GM21423 (cell line): ENCODE data around the gene C1S.

Source experiments
- ATAC-seq: cut with Tn5 transposase; IDR thresholded peaks from one replicate; pipeline ENCODE4 v1.9.1; 2021; ENCODE audit warnings: mild to moderate bottlenecking, moderate library complexity; ENCODE audit not compliant: unreplicated experiment

The C1S gene

DNA sequence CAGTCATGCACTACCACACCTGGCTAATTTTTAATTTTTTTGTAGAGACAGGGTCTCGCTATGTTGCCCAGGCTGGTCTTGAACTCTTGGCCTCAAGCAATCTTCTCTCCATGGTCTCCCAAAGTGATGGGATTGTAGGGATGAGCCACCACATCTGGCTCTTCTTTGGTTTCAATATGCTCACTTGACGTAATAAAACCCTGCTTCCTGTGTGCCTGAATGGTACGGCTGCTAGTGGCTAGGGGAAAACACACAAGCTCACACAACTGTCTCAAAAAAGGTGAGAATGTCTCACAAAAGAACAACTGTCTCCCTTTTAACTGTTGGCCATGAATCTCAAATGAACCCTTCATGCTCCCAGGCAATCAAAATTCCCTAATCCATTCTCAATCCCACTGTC lies 15.0 kb downstream of the C1S start:
- ATAC-seq, result no peak

DNA sequence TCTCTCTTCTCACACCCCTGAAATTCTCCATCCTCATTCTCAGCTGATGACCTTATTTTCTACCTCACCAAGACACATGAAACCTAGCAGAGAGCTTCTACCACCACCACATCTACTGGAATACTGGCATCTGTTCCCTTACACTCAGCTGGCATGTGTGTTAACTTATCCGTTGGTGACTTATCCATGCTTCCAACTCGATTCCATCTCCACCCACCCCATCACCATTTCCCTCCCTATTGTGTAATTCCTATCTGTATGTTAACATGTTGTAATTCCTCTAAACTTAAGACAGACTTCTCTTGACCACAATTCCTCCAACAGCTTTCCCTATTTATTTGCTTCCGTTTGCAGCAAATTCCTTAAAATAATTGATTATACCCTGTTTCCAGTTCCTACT lies 15.4 kb downstream of the C1S start:
- ATAC-seq, result no peak

DNA sequence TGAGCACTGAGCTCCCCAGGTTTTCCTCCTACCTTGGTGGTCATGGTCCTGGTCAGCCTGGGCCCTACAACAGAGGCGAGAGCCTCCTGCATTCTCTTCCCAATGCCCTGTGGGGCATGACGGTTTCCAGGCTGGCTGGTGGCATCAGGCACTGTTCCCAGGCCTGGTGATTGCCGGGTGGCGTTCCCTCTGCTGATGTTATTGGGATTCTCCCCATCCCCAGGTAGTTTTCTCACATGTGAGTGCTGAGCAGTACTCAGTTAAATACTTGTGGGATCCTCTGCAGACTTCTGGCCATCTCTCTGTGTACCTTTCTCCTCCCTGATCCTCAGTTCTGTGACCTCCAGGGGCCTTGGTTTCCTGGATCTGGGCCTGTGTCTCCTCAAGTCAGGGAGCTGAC lies 16.0 kb downstream of the C1S start:
- no peak for ATAC-seq

DNA sequence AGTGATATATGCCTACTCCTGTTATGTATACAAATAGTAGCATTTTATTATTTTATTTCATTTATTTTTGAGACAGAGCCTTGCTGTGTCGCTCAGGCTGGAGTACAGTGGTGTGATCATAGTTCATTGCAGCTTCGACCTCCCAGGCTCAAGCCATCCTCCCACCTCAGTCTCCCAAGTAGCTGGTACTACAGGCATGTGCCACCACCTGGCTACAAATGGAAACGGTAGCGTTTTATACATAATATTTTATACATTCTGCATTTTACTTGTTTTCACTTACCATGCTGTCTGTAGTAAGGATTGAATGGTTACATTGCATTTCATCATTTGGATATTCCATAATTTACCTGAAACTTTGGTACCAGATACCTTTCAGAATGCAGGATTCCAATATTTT lies 17.6 kb downstream of the C1S start:
- ATAC-seq, result no peak

DNA sequence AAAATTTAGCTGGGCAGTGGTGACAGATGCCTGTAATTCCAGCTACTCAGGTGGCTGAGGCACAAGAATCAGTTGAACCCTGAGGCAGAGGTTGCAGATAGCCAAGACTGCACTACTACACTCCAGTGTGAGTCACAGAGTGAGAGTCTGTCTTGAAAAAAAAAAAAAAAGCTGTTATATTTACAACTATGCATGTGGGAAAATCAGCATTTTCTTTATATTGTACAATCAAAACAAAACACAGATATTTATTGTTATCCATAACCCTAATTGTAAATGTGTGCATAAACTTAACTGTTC lies 19.3 kb downstream of the C1S start:
- ATAC-seq, result no peak

DNA sequence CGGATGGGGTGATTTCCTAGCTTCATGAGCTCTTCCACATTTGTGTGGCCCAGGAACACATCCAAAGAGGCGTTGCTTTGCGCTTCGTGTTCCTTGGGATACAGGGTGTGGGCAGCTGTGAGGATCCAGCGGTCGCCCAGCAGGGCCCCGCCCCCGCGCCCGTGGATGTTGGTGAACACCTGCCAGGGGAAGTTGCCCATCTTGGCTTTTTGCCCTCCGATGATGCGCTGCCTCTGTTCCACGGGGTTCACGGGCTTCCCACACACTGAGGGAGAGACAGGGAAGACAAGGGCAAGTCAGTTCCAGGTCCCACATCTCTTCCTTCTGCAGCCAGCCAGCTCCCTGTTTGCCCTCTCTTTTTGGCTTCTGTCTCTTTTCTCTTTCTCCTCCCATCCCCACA lies 20.5 kb downstream of the C1S start:
- ATAC-seq, result no peak

DNA sequence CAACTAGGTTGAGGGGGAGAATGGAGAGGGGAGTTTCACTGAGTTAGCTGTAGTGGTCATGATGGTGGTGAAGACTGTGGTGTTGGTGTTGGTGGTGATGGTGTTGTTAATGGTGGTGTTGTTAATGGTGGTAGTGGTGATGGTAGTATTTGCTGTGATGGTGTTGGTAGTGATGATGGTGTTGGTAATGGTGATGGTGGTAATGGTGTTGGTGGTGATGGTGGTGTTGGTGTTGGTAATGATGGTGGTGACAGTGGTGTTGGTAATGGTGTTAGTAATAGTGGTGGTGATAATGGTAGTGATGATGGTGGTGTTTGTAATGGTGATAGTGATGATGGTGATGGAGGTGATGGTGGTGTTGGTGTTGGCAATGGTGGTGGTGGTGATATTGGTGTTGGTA lies 22.6 kb downstream of the C1S start:
- ATAC-seq, result no peak

DNA sequence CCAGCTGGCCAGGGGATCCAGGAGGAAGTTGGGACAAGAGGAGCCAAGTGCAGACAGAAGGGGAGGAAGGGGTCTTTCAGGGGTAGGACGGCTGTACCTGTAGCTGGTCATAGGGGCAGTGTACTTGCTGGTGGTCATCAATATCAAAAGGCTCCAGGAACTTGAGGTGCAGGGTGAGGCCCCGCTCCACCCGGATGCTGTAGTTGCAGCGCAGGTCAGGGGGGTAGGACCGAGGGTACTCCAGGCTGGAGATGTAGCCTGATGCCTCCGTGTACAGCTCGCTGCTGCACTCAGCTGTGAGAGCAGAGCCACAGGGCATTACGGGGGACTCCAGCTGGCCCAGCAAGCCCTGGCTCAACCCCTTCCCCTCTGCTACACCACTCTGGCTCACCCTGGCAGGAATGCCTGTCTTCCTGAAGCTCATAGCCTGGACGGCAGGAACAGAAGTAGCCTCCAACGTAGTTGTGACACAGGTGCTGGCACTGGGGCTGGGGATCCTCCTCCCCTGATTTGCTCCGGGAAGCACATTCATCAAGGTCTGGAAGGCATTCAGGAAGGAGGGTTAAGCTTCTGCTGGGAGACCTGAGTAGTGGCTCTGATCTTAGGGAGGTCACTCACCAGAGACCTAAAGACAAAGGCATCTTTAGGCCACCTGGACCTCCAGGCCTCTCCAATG lies 28.8 kb downstream of the C1S start:
- ATAC-seq, result no peak

DNA sequence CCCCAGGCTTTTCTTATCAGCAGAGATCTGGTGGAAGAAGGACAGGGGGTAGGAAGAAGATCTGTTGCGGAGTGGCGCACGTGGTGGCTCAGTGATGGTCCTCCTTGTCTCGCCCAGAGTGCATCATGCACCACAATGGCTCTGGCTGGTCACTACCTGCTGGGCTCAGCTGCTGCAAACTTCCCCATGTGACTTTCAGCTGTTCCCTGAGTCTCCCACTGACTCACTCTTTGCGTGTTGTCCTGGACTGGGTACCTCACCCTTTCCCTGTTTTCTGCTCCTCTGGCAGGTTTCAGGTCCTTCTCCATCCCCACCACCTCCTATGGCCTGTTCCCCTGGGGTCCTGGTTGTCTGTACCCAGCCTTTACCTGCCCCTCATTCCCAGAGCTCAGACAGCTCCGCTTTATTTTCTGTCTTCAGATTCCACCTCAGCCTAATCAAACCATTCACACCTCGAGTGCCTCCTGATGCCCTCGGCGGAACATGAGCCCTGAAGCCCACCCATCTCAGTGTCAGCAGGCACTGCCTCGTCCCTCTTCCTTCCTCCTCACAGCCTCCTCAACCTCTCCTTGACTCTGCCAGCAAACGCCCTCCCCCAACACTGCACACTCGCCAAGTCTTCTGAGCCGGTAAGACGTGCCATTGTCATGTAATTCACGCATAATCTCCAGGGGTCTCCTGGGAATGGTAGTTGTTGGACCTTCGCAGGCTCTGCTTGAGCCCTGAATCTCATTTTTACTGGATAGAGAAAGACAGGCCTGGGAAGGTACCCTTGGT lies 29.9 kb downstream of the C1S start:
- ATAC-seq, result no peak

DNA sequence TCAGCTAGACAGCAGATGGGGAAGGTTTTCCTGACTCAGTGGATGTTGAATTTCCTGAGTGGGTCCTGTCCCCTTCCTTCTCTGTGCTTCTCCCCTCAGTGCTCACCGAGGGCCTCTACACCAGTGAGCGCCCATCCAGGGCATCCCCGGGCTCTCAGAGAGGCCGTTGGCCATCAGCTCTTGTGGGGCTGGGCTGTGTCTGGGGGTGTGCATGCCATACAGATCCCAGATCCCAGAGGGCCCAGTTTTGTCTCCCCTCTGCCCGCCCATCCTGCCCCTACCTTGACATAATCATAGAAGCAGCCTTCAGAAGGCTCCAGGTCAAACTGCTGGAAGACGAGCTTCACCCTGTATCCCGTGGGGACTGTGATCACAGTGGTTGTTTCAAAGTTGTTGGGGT lies 30.7 kb downstream of the C1S start:
- ATAC-seq, result no peak

DNA sequence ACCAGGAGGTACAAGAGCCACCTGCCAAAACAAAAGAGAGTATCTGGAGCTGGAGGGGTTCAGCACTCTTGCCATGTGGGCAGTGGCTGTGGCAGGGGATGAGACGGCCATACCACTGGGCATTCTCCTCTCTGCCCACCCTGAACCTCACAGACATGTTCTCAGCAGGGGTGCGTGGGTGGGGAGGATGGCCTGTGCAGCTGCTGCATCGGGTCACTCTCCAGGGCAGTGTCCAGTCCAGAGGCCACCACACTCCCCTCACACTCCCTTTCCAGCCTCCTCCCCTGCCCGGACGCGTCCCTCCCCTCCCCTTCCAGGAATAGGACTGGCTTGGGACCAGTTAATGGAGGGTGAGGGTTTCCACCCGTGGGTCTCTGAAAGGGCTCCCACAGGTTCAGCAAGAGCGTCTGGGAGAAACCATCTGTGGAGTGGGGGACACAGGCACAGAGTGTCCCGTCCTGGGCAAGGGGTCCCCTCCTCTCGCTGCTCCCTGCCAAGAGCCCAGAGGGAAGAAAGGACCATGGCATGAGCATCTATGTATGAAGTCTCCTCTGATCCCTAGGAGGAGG lies 31.2 kb downstream of the C1S start:
- ATAC-seq, result no peak

DNA sequence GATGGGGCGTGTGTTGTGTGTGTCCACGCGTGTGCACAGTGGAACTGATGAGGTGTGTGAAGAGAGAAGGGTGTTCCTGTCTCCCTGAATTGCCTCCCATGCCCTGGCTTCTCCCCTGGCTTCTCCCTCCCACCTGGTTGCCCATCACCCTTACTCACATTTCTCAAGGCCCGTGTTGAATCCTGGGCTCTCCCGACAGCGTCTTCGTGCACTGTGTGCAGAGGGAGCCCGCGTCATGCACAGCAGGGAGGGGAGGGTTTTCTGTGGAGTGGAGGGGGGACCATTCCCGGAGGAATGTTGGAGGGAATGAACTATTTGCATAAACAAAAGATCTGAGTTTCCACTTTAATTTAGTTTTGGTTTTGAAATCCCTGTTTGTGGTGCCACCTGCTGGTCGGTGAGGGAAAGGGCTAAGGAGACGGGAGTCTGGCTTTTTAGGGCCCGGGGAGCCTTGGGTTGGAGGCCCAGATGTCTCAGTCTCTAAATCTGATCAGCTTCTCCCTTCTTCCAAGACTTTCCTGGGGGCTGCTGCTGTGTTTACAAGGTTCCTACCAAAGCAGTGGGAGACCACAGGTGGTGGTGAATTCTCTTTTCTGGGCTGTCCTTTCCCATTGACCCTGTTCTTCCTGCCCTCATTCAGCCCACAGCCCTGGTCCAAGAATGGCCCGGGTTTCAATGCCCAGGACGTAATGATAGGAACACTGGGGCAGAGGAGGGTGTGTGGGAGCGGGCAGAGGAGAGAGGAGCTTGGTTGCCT lies 31.9 kb downstream of the C1S start, which contains the start of gene C1R:
C1R (minus strand) TSS at position 217 of the 757 bp plus-strand sequence; CDS start at position 160, 57 bp downstream.
- ATAC-seq, result no peak

DNA sequence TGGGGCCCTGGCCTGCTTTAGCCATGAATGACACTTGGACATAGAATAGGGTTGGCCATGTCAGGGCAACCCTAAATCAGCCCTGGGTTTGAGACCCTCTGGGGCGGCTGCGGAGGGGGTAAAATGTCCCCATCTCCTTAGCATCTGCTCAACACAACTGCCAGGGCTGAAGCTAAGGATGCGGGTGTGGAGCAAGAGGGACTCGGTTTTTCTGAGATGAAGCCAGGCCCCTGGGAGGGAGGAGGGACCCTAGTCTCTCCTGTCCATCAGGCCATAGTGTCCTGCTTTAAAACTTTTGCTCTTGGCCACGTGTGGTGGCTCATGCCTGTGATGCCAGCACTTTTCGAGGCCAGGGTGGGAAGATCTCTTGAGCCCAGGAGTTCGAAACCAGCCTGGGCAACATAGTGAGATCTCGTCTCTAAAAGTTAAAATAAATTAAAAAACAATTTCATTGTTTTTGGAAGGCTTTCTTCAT lies 32.5 kb downstream of the C1S start:
- no peak for ATAC-seq

DNA sequence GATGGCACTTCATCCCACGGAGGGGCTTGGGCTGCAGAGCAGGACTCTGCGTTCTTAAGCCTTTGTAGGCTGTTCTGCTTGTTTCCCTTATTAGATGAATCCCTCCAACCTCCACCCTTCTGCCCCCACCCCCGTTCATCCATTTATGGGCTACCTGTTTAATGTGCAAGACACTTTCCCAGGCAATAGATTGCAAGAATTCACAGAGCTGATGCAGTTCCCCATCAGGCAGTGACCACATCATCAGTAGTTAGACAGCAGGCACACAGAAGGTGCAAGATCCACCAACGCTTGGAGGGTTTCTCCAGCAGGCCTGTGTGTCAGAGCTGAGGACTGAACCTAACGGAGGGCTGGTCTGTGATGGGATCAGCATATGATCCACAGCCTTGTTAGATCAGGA lies 33.0 kb downstream of the C1S start:
- ATAC-seq, result no peak

DNA sequence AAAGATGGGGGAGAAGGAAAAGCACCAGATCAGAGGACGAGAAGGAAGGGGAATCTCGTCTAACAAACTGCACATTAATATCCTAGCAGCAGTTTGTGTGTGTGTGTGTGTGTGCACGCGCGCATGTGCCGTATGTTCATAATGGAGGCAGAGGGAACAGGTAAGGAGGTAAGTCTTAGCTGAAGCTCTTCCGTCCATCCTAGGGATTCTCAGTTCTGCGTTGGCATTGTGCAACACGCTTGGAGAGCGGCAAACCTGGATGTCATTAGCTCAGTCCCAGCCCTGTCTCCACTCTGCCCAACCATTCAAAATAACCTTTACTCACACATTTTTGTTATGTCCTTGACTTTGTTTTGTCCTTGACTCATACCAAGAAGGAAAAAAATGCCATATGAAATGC lies 33.4 kb downstream of the C1S start:
- no peak for ATAC-seq

DNA sequence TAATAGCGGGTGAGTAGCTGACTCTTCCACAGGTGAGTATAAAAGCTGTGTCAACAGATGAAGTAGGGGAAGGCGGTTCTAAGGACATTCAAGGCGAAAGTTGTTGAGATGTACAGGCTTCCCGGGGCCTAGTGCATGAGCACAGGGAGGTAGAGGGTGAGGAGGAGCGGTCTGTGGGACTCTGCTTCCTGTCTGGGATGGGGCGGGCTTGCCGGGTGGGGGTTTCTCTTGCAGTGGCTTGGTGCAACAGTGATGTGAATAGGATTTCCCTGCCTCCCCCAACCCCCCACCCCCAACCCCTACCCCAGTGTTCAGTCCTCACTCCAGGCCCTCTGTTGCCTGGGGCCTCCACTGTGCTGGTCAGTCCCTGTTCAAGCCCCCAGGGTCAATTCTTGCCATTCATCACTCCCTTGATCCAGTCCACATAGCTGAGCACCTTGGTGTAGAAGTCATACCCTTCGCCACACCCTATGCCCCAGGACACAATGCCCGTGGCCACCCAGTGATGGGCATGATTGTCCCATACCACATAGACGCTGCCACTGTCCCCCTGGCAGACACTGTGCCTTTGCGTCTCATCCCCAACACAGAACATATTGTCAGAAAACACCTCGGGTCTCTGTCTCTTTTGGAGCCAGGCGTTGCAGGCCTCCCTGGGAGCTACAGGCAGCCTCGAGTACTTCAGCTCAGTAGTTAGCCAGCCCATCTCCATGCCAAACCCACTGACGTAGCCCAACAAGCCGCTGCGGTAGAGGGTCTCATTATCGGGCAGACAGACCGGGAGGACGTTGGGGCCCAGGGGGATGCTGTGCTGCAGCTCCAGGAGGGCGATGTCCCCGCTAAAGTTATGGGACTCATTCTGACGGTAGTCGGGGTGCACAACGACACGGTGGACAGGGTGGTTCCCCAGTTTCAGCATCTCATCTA lies 35.8 kb downstream of the C1S start:
- no peak for ATAC-seq

DNA sequence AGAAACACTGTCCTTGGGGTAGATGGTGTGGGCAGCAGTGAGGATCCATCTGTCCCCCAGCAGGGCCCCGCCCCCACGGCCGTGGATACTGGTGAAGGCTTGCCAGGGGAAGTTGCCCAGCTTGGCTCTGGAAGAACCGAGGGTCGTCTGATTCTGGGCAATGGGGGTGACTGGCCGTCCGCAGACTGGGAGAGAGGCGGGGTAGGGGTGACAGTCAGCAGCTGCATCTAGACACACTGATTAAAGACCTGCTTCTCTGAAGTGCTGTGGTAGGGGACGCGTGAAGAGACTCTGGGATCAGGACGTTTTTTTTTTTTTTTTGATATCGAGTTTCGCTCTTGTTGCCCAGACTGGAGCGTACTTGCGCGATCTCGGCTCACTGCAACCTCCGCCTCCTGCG lies 36.5 kb downstream of the C1S start:
- no peak for ATAC-seq

DNA sequence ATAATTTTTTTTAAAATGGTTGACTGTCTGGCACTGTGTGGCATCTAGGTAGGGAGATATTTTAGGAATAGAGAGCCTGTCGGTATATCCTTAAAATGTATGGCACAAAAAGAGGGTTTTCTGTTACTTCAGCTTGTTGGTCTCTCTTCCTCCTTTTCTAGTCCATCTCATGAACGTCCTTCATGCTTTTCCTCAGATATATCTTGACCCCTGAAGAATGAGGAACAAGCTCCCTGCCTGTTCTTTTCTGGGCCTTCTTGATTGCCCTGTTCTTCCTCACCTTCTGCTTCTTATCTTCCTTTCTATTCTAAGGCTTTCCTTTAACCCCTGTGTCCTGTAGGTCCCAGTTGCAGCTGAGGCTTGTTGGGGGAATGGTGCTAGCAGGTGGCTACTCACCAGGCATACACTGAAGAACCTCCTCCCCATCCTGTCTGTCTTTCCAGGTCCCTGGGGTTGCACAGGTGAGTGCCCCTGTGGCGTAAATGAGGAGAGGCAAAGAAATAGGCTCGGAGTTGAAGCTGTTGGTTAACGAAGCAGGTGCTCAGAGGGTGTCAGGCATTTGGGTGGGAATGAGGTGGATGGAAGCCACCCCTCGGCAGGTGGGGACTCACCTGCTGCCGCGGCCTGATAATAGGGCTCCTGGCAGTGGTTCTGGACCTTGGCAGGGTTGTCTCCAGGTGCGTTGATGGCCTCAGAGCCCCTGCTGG lies 38.9 kb downstream of the C1S start:
- ATAC-seq, result no peak

DNA sequence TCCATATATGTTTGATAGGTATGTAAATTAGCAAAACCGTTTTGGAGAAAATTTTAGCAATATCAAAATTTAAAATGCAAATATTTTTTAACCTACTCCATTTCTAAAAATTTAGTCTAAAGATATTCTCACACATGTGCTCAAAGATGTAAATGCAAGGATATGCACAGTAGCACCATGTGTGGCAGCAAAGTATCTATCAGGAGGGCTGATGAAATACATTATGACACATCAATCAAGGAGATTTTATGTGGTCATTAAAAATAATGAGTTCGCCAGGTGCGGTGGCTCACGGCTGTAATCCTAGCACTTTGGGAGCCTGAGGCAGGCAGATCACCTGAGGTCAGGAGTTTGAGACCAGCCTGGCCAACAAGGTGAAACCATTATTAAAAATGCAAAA lies 39.7 kb downstream of the C1S start:
- no peak for ATAC-seq
